H1 (cell line): ENCODE measurements around the gene DMBX1. TPM values are rescaled to one million over a fixed set of nuclear protein-coding genes. Genes with fewer than 3 reads are reported as not detected.

Experiments used
- RBBP5 ChIP-seq: IDR thresholded peaks from 2 replicates; pipeline ENCODE4 v1.7.1; 2012; ENCODE audit warnings: low read depth, mild to moderate bottlenecking, inconsistent platforms, low read length, moderate library complexity, borderline replicate concordance
- RNF2 ChIP-seq: fragments of 200-900, 300-1000 bp; sonication (generic); IDR thresholded peaks from 2 replicates; pipeline ENCODE4 v1.7.1; 2016; ENCODE audit warnings: borderline replicate concordance, low read depth, mild to moderate bottlenecking, antibody characterized with exemption, low read length; ENCODE audit not compliant: poor library complexity, severe bottlenecking; ENCODE audit errors: missing control alignments
- polyA plus RNA-seq, 7 experiments: library from polyadenylated mRNA; depleted of rRNA in 3 of 7; stranded (reverse) in 5 of 7; unstranded in 2 of 7; fragments of >200 nt in 5 of 7; fragments of 200-250 nt in 2 of 7; gene quantifications; 1 replicate in 5 of 7; 2 replicates in 1 of 7; 4 replicates in 1 of 7; pipeline versions ENCODE4 v1.2.1 to v1.2.3, GENCODE V29; 2011 to 2013; ENCODE audit warnings: missing spikeins in 2 of 7, mixed read lengths in 2 of 7
- total RNA-seq: library from RNA; stranded (reverse); fragmentation: NEBNext Ultra II Directional; extraction: Animal tissue kit (Norgen Biotek cat#: 25700); gene quantifications from 2 replicates; pipeline ENCODE4 v1.2.1, GENCODE V29; 2021

DMBX1 gene
- total and polyA plus RNA-seq, 2 of the 8 experiments (the other 6 are each of a cell fraction or from before 2014, with no cell fraction given): 0.23 to 0.30 TPM

DNA sequence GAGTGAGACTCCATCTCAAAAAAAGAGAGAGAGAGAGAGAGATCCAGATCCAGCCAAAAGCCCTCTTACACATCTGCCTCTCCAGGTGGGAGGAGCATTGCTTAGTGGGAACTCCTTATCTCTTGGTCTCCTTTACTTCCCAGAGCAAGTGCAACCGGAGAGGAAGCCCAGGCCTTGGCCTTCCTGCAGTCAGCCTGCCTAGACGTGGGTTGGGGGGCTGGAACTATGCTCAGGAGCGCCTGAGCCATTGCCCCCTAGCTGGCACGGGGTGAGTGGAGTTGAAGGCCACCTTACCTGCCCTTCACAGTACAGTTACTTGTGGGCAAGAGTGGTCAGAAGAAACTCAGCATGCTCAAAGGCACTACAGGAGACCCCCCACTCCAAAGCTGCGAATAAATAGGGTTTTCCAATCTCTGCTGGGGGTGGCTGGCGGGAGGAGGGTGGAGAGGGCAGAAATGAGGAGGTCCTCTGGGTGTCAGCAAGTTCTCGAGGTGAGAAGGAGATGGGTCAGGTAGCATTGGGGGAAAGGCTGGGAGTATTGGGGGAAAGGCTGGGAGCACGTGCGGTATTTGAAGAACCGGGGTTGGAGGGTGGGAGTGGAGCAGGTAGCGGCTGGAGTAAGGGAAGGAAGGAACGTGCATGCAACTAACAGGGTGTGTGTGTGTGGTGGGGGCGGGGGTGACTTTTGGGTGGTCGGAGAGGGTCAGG is 4.7 kb upstream of the DMBX1 start (continued):
- TF ChIP-seq RNF2: peak; percentile 16
- TF ChIP-seq RBBP5: no peak
